IPS-18c (cell line): Measurements from ENCODE around the gene RPS18.

Source experiments
- H3K4me3 ChIP-seq: 2 replicates; pipeline ENCODE4 v1.7.0; 2013; ENCODE audit warnings: low read depth, mild to moderate bottlenecking, low read length, moderate library complexity; ENCODE audit not compliant: insufficient read depth
- H3K9me3 ChIP-seq: one replicate; pipeline ENCODE4 v1.6.1; 2013; ENCODE audit warnings: mild to moderate bottlenecking, low read length, moderate library complexity; ENCODE audit not compliant: control insufficient read depth, insufficient read depth

RPS18 gene

DNA sequence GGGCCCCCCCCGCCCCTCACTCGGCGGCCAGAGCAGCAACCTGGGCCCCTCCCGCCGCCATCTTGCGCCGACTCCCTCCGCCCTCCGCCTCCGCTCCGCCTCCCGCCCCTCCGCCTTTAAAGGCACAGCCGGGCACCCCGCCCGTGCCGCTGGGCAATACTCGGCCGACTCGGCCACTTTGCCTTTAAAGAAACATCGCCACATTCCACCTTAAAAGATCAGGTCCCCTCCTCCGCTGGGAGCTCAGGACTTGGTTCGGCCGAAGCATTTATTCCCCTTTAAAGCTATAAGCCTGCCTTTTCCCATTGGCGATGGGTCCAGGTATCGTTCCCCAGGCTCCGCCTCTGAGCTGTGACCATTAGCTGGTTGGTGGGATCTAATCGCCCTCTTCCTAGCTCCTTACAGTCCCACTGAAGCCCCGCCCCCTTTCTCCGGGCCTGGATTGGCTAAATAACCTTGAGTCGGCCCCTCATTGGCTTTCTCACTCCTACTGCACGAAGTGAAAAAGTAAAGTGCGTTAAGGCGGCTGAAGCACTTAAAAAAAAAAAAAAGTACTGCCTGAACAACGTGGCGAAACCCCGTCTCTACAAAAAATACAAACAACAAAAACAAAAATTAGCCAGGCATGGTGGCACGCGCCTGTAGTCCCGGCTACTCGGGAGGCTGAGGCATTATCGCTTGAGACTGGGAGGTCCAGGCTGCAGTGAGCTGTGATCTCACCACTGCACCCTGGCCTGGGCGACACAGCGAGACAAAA, 46.0 kb downstream of the RPS18 start, which contains the start of gene ZBTB22:
Gene ZBTB22 (minus strand): TSS at position 76 of the 757 bp plus-strand sequence. CDS start 828 bp downstream, outside the sequence.
- peaks cover 2% of the 10 kb centered on the region for H3K9me3 ChIP-seq
- peak within 1 kb of the TSS; percentile 78 for H3K4me3 ChIP-seq

- peak overlapping the region; percentile 78 for H3K4me3 ChIP-seq
- peaks cover 2% of the 10 kb centered on the region for H3K9me3 ChIP-seq
Observed at GRCh38 chr6:33318426-33319073, 46.7 kb downstream of the RPS18 start.

DNA sequence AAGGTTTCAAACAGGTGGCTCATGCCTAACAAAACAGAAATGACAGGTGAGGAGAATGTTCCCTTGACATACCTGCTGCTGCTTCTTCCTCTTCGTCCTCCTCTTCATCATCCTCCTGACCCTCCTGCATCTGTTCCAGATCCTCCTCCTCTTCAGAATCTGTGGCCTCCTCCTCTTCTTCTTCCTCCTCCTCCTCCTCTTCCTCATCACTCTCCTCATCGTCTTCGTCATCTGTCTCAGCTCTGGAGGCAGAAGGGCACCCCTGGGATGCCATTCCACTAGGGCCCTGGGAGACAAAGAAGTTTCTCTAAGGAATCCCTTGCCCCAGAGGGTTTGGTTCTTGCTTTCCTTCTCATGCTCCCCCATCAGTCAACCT, 48.1 kb downstream of the RPS18 start:
- H3K9me3 ChIP-seq: peaks cover 2% of the 10 kb centered on the region
- no peak overlapping the region for H3K4me3 ChIP-seq

DNA sequence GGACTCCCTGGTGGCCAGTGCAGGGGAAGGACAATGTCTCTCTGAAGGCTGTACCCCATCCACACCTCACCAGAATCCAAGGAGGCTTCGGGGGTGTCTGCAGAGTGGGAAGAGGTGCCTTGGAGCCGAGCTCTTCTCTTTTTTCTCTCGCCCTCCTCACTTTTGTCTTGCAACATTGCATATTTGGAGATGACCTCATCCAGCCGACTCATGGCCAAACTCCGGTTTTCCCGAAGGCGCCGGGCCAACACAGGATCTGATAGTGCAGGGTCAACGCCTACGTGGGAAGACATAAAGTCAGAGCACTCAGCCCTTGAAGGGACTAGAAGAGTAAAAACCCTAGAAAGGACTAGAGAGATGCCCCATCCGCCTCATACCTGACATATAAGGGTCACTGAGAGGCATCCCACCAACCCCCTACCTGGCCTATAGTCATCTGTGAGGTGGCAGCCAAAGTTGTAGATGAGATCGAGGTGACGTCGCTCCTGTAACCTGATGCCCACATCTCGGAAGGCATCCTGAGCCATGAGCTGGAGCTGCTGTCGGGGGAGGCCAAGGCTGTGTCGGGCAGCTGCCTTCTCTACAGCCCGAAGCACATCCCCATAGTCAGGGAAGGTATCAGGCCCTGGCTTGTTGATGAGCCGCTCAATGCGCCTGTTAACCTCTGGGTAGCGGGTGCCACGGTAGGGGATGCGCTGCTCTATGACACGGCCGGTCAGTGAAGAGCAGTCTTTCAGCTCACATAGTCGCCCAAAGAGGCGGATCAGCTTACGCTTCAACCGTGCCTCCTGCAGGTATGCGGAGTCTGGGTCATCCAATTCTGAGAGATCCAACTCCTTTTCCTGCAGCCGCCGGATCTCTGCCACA, 48.7 kb downstream of the RPS18 start:
- peak overlapping the region; percentile 60; the same call in 1 of the 2 replicates for H3K4me3 ChIP-seq

DNA sequence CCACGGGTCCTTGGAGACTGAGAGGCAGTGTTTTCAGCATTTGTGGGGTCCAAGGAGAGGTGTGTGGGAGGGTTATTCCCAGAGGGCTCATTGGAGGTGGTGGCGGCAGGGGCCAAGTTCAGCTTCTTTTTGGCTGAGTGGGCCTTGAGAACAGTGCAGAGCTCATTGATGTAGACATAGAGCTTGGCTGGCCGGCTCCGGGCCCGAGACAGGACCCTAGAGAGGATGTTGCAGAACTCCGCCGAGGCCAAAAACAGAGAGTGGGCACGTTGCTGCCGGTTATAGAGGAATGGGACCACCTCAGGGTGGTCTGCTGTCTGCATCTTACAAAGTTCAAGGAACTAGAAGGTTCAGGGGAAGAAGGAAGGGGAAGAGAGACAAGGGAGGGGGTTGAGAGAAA, 49.4 kb downstream of the RPS18 start:
- Histone ChIP-seq H3K4me3 (peak overlapping the region; percentile 60), H3K9me3 (peaks cover 2% of the 10 kb centered on the region)

More for the DNA sequence above, 48.7 kb downstream of the RPS18 start:
- H3K9me3 ChIP-seq: peaks cover 2% of the 10 kb centered on the region

GRCh38 chr6:33323623-33323948, 51.7 kb downstream of the RPS18 start:
- Histone ChIP-seq H3K9me3 (peaks cover 2% of the 10 kb centered on the region), H3K4me3 (peak overlapping the region; percentile 60)

GRCh38 chr6:33324125-33324524, 52.2 kb downstream of the RPS18 start:
- Histone ChIP-seq H3K4me3 (peak overlapping the region; percentile 60), H3K9me3 (peaks cover 2% of the 10 kb centered on the region)
